KBM-7 (cell line): ENCODE data around the gene GFOD2.

Experiments
- DNase-seq: peaks from one replicate; pipeline ENCODE4 v3.0.0-alpha.2; 2015
- in situ Hi-C: fragments of 300-500 bp; cut with MboI; formaldehyde crosslinking; loops from 2 replicates; pipeline ENCODE4 v1.14.3; 2020; ENCODE audit warnings: low sequenced_read_pairs, low pct_unique_long_range_greater_than_20kb, mixed read lengths

The GFOD2 gene

GRCh38 chr16:67652578-67653127, 66.5 kb downstream of the GFOD2 start:
- DNase-seq: no peak
- in situ Hi-C loops: loop anchor here (10.0 kb wide), 1 partner anchor 108 kb away; no protein-coding TSS in a partner anchor

GRCh38 chr16:67651847-67652246, 67.3 kb downstream of the GFOD2 start:
- in situ Hi-C loops: loop anchor here (10.0 kb wide), 1 partner anchor 107 kb away; no protein-coding TSS in a partner anchor
- no peak for DNase-seq

- DNase-seq: no peak
- in situ Hi-C loops: loop anchor here (10.0 kb wide), 1 partner anchor 106 kb away; no protein-coding TSS in a partner anchor
Measured at GRCh38 chr16:67651039-67651438, 68.1 kb downstream of the GFOD2 start.

- DNase-seq: no peak
- in situ Hi-C loops: loop anchor here (10.0 kb wide), 1 partner anchor 105 kb away; no protein-coding TSS in a partner anchor
Measured at GRCh38 chr16:67650023-67650422, 69.1 kb downstream of the GFOD2 start.

- no peak for DNase-seq
- in situ Hi-C loops: no loop called here
Measured at GRCh38 chr16:67649494-67649931, 69.6 kb downstream of the GFOD2 start.

- in situ Hi-C loops: no loop called here
- no peak for DNase-seq
Measured at GRCh38 chr16:67648764-67649407, 70.2 kb downstream of the GFOD2 start.

- DNase-seq: no peak
- in situ Hi-C loops: no loop called here
Measured at GRCh38 chr16:67648088-67648763, 70.9 kb downstream of the GFOD2 start.

- in situ Hi-C loops: no loop called here
- no peak for DNase-seq
Measured at GRCh38 chr16:67647681-67648080, 71.4 kb downstream of the GFOD2 start.

- in situ Hi-C loops: no loop called here
- DNase-seq: no peak
Measured at GRCh38 chr16:67647111-67647651, 71.9 kb downstream of the GFOD2 start.

- no peak for DNase-seq
- in situ Hi-C loops: no loop called here
Measured at GRCh38 chr16:67645397-67646121, 73.6 kb downstream of the GFOD2 start.

- in situ Hi-C loops: no loop called here
Measured at GRCh38 chr16:67644038-67644437, 75.1 kb downstream of the GFOD2 start.

GRCh38 chr16:67641779-67642708, 77.1 kb downstream of the GFOD2 start:
- DNase-seq: no peak
- in situ Hi-C loops: no loop called here

More at GRCh38 chr16:67644038-67644437, 75.1 kb downstream of the GFOD2 start:
- no peak for DNase-seq

- in situ Hi-C loops: no loop called here
- no peak for DNase-seq
Measured at GRCh38 chr16:67637625-67638024, 81.5 kb downstream of the GFOD2 start.

GRCh38 chr16:67636713-67637112, 82.4 kb downstream of the GFOD2 start:
- no peak for DNase-seq
- in situ Hi-C loops: no loop called here

GRCh38 chr16:67632415-67633172, 86.5 kb downstream of the GFOD2 start:
- DNase-seq: no peak
- in situ Hi-C loops: no loop called here

GRCh38 chr16:67628216-67628615, 90.9 kb downstream of the GFOD2 start:
- in situ Hi-C loops: no loop called here
- no peak for DNase-seq
